K562 (cell line): ENCODE results near the gene CLEC10A. TPM values are rescaled to one million over a fixed set of nuclear protein-coding genes. Genes with fewer than 3 reads are reported as not detected.

Experiments used
- ATAC-seq: fragments of 200-7000 bp; cut with Tn5 transposase; 3 replicates; pipeline ENCODE4 v1.9.1; 2020; ENCODE audit warnings: moderate library complexity
- BruUV-seq: library from RNA; stranded (reverse); fragments of 400-500 nt; replicated peaks from 2 replicates; lab custom pipeline; 2021; lab: Mats Ljungman, UMichigan
- CTCF ChIA-PET: fragments of 300-600 bp; formaldehyde crosslinking; extraction: SDS; loops from one replicate; lab custom pipeline; 2021; ENCODE audit warnings: low intra/inter-chr PET ratio; lab: Yijun Ruan, JAX
- POLR2A ChIA-PET: fragments of 300-600, 350-650 bp; sonication (Branson Sonifier 250); formaldehyde crosslinking; extraction: SDS; loops from one replicate; lab custom pipeline; 2021; ENCODE audit warnings: antibody characterized with exemption, inconsistent platforms; lab: Yijun Ruan, JAX
- DNase-seq, 4 experiments: peaks; one replicate each; pipeline versions ENCODE4 v3.0.0 to v3.0.0-alpha.2; 2011 to 2018; ENCODE audit warnings: low spot score in 3 of 4, mixed read lengths in 3 of 4; ENCODE audit errors: extremely low read depth in 1 of 4
- FAIRE-seq: peaks from 2 replicates; lab custom pipeline; 2011; peaks lifted over from hg19 to GRCh38; lab: Jason Lieb, UNC
- H2AFZ ChIP-seq: 2 replicates; pipeline ENCODE4 v1.6.0; 2011; ENCODE audit warnings: low read depth, low read length, control low read depth, inconsistent platforms
- H3K27ac ChIP-seq: fragments of 200-600 bp; 3 replicates; pipeline ENCODE4 v1.8.0; 2011; ENCODE audit warnings: low read depth, mild to moderate bottlenecking, control low read depth, inconsistent platforms, low read length, moderate library complexity, mixed read lengths; ENCODE audit errors: extremely low read depth
- H3K27me3 ChIP-seq, 2 experiments: fragments of 300-600 bp in 1 of 2; 2 replicates in 1 of 2; 3 replicates in 1 of 2; pipeline versions ENCODE4 v1.6.0 to v1.8.0; 2011; ENCODE audit warnings: inconsistent platforms in 2 of 2, low read length in 2 of 2, mild to moderate bottlenecking in 1 of 2, mixed read lengths in 1 of 2, moderate library complexity in 1 of 2; ENCODE audit not compliant: control insufficient read depth in 2 of 2, insufficient read depth in 2 of 2
- H3K36me3 ChIP-seq: fragments of 300-600 bp; 3 replicates; pipeline ENCODE4 v1.8.0; 2011; ENCODE audit warnings: mild to moderate bottlenecking, low read length, inconsistent platforms; ENCODE audit not compliant: control insufficient read depth, insufficient read depth
- H3K4me1 ChIP-seq, 2 experiments: fragments of 200-600 bp in 1 of 2; replicated peaks in 1 of 2; 2 replicates in 1 of 2; 3 replicates in 1 of 2; pipeline versions ENCODE4 v1.5.1 to v1.8.0; 2011; ENCODE audit warnings: inconsistent platforms in 2 of 2, low read length in 2 of 2, mild to moderate bottlenecking in 1 of 2, mixed read lengths in 1 of 2, moderate library complexity in 1 of 2; ENCODE audit not compliant: control insufficient read depth in 2 of 2, insufficient read depth in 2 of 2
- H3K4me2 ChIP-seq: 2 replicates; pipeline ENCODE4 v1.6.1; 2011; ENCODE audit warnings: low read length, control low read depth, inconsistent platforms, mixed read lengths; ENCODE audit not compliant: insufficient read depth
- H3K4me3 ChIP-seq: fragments of 200-600 bp; sonication (generic), shearing (Covaris generic); 2 replicates; pipeline ENCODE4 v1.5.1; 2016; ENCODE audit warnings: control low read depth, inconsistent platforms
- H3K79me2 ChIP-seq: fragments of 200-600 bp; 3 replicates; pipeline ENCODE4 v1.8.0; 2011; ENCODE audit warnings: low read length, inconsistent platforms; ENCODE audit not compliant: control insufficient read depth, insufficient read depth
- H3K9ac ChIP-seq, 2 experiments: 2 replicates each; pipeline versions ENCODE4 v1.6.0 to v1.6.1; 2011; ENCODE audit warnings: low read depth in 2 of 2, low read length in 2 of 2, control low read depth in 1 of 2, inconsistent platforms in 1 of 2, mild to moderate bottlenecking in 1 of 2, mixed read lengths in 1 of 2; ENCODE audit not compliant: insufficient read depth in 1 of 2
- H3K9me1 ChIP-seq: one replicate; pipeline ENCODE4 v1.6.0; 2011; ENCODE audit warnings: inconsistent platforms, mild to moderate bottlenecking, low read length, moderate library complexity; ENCODE audit not compliant: control insufficient read depth, insufficient read depth
- H3K9me3 ChIP-seq: replicated peaks from 2 replicates; pipeline ENCODE4 v1.5.1; 2011; ENCODE audit warnings: low read depth, low read length, inconsistent platforms; ENCODE audit not compliant: control insufficient read depth, insufficient read depth
- H4K20me1 ChIP-seq: replicated peaks from 2 replicates; pipeline ENCODE4 v1.6.1; 2011; ENCODE audit warnings: low read length, inconsistent platforms, mixed read lengths; ENCODE audit not compliant: control insufficient read depth, insufficient read depth
- CTBP1 ChIP-seq: fragments of 450-650 bp; IDR thresholded peaks from 2 replicates; pipeline ENCODE4 v1.6.1; 2016; ENCODE audit warnings: borderline replicate concordance
- DDX20 ChIP-seq: fragments of 450-650 bp; IDR thresholded peaks from 2 replicates; pipeline ENCODE4 v1.6.1; 2016; ENCODE audit warnings: missing genetic modification characterization, low read depth, mild to moderate bottlenecking, missing compliant biosample characterization, moderate library complexity
- RBM39 ChIP-seq: fragments of 200-400 bp; formaldehyde crosslinking; optimal IDR thresholded peaks from 2 replicates; pipeline ENCODE3; 2018; ENCODE audit warnings: low read depth, low read length
- SIN3B ChIP-seq: fragments of 450-650 bp; IDR thresholded peaks from 2 replicates; pipeline ENCODE4 v1.6.1; 2017; ENCODE audit warnings: low read depth, mild to moderate bottlenecking, moderate library complexity
- TCF7L2 ChIP-seq: fragments of 150-350 bp; IDR thresholded peaks from 2 replicates; pipeline ENCODE4 v1.6.1; 2016; ENCODE audit warnings: low read depth, mild to moderate bottlenecking, low read length, moderate library complexity
- TOE1 ChIP-seq, 2 experiments: fragments of 450-650 bp in 1 of 2; sonication (generic) in 1 of 2; formaldehyde crosslinking in 1 of 2; IDR thresholded peaks; 2 replicates each; pipeline versions ENCODE4 v1.7.1 to v1.8.0; 2016 to 2022; ENCODE audit warnings: borderline replicate concordance in 2 of 2, mild to moderate bottlenecking in 2 of 2, antibody characterized with exemption in 1 of 2, inconsistent platforms in 1 of 2, low read depth in 1 of 2, missing genetic modification reagents in 1 of 2, moderate library complexity in 1 of 2
- ZNF134 ChIP-seq: fragments of 250-450 bp; sonication (Bioruptor Pico); conservative IDR thresholded peaks from 2 replicates; pipeline ENCODE4 v1.4.0; 2020
- ZNF197 ChIP-seq: fragments of 200-800 bp; sonication (Bioruptor generic); IDR thresholded peaks from 2 replicates; pipeline ENCODE4 v1.6.1; 2016; ENCODE audit warnings: low read depth, missing genetic modification characterization, missing compliant biosample characterization
- ZNF431 ChIP-seq: sonication (generic); formaldehyde crosslinking; IDR thresholded peaks from 2 replicates; pipeline ENCODE4 v1.8.0; 2022; ENCODE audit warnings: mild to moderate bottlenecking, missing genetic modification reagents
- ZNF57 ChIP-seq: fragments of 450-650 bp; formaldehyde crosslinking; IDR thresholded peaks from 2 replicates; pipeline ENCODE4 v1.4.0; 2020; ENCODE audit warnings: mild to moderate bottlenecking, moderate library complexity
- ZNF583 ChIP-seq: fragments of 250-450 bp; sonication (Bioruptor Pico); IDR thresholded peaks from 2 replicates; pipeline ENCODE4 v1.4.0; 2020
- ZNF77 ChIP-seq: fragments of 250-450 bp; sonication (Bioruptor Pico); IDR thresholded peaks from 2 replicates; pipeline ENCODE4 v1.5.0; 2020
- WGBS: fragments of 100-300 bp; shearing (Covaris generic); methylation state at CpG from one replicate; pipeline ENCODE4 v1.1.6; 2016; ENCODE audit warnings: low coverage, mixed read lengths; ENCODE audit not compliant: insufficient coverage; ENCODE audit errors: missing lambda C conversion rate; 5-methylcytosine and 5-hydroxymethylcytosine counted together
- in situ Hi-C: fragments of 300-500 bp; cut with MboI; formaldehyde crosslinking; loops from 4 replicates; pipeline ENCODE4 v1.15.0; 2018; ENCODE audit warnings: inconsistent platforms, mixed read lengths
- intact Hi-C: fragments of 100-400 bp; cut with micrococcal nuclease; formaldehyde crosslinking; loops from 2 replicates; pipeline ENCODE4 v1.14.2; 2022
- polyA plus RNA-seq, 8 experiments: library from polyadenylated mRNA; depleted of rRNA in 4 of 8; stranded (reverse) in 5 of 8; unstranded in 3 of 8; fragments of >200 nt; fragmentation: Nextera tagmentation in 2 of 8; fragmentation: Illumina TruSeq in 1 of 8; extraction: Ambion mirVana in 2 of 8; extraction: Trizol in 1 of 8; gene quantifications; 2 replicates each; pipeline versions ENCODE4 v1.2.1 to v1.2.3, GENCODE V29; 2011 to 2014; ENCODE audit warnings: inconsistent platforms in 1 of 8, missing spikeins in 1 of 8
- total RNA-seq, 7 experiments: library from RNA; depleted of rRNA in 6 of 7; stranded (reverse); fragments of >200 nt in 6 of 7; fragmentation: Illumina TruSeq in 2 of 7; extraction: Trizol in 2 of 7; gene quantifications; 2 replicates each; pipeline versions ENCODE4 v1.2.1 to v1.2.3, GENCODE V29; 2011 to 2021; ENCODE audit warnings: low replicate concordance in 1 of 7
- TF ChIP-seq, protein P1 (sequence below): fragments of 450-650 bp; IDR thresholded peaks from 2 replicates; pipeline ENCODE4 v1.6.1; 2014; ENCODE audit warnings: low read depth, mild to moderate bottlenecking, moderate library complexity, borderline replicate concordance
- TF ChIP-seq, protein P2 (sequence below): conservative IDR thresholded peaks from 2 replicates; pipeline ENCODE4 v1.6.1; 2011; ENCODE audit warnings: low read depth, mild to moderate bottlenecking, low read length; ENCODE audit not compliant: control insufficient read depth
- TF ChIP-seq, protein P3 (sequence below): fragments of 250-450 bp; sonication (Bioruptor Pico); IDR thresholded peaks from 2 replicates; pipeline ENCODE4 v1.8.0; 2022; ENCODE audit warnings: inconsistent platforms
- TF ChIP-seq, protein P4 (sequence below): fragments of 450-650 bp; formaldehyde crosslinking; IDR thresholded peaks from 2 replicates; pipeline ENCODE4 v1.4.0; 2020; ENCODE audit warnings: mild to moderate bottlenecking, moderate library complexity

The CLEC10A gene
- total and polyA plus RNA-seq, 9 of the 15 experiments (the other 6 are each of a cell fraction or from before 2014, with no cell fraction given): 0.04 to 0.11 (median 0.05) TPM; not detected in 6

DNA sequence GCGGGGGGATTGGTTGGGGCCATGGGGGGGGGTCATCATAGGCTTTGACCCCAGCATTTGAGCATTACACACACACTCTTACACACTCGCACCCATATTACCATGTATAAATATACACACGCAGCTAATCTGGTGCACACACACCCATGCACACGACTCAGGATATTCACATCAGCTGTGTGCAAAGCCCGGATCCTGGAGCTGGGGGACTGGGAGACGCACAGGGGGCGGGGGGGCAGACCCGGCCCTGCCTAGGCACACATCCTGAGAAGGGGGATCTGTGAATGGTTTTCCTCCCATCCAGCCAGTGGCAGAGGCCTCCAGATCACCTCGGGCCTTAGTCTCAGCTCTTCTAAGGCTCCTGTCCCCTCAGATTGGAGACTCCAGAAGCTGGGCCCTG lies 28.9 kb upstream of the CLEC10A start:
- H3K4me3 ChIP-seq: no peak overlapping the region
- no peaks in the 10 kb centered on the region for H3K79me2 ChIP-seq
- H3K27ac ChIP-seq: no peak overlapping the region
- TF ChIP-seq SIN3B (no peak), ZNF197 (CRISPR knock-in tag) (no peak), ZNF431 (CRISPR knock-in tag) (no peak), ZNF57 (CRISPR knock-in tag) (no peak), DDX20 (tag) (no peak), TOE1 (IDR thresholded peaks at IDR 0.05; ENCODE audit: borderline replicate concordance) (no peak), TOE1 (CRISPR knock-in tag; IDR thresholded peaks at IDR 0.05; ENCODE audit: borderline replicate concordance, low read depth) (no peak), ZNF134 (CRISPR knock-in tag) (no peak), ZNF77 (no peak), TCF7L2 (no peak), ZNF583 (CRISPR knock-in tag) (no peak), CTBP1 (no peak), RBM39 (no peak)
- TF ChIP-seq, protein P1, sequence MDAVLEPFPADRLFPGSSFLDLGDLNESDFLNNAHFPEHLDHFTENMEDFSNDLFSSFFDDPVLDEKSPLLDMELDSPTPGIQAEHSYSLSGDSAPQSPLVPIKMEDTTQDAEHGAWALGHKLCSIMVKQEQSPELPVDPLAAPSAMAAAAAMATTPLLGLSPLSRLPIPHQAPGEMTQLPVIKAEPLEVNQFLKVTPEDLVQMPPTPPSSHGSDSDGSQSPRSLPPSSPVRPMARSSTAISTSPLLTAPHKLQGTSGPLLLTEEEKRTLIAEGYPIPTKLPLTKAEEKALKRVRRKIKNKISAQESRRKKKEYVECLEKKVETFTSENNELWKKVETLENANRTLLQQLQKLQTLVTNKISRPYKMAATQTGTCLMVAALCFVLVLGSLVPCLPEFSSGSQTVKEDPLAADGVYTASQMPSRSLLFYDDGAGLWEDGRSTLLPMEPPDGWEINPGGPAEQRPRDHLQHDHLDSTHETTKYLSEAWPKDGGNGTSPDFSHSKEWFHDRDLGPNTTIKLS: no peak
- TF ChIP-seq, protein P2, sequence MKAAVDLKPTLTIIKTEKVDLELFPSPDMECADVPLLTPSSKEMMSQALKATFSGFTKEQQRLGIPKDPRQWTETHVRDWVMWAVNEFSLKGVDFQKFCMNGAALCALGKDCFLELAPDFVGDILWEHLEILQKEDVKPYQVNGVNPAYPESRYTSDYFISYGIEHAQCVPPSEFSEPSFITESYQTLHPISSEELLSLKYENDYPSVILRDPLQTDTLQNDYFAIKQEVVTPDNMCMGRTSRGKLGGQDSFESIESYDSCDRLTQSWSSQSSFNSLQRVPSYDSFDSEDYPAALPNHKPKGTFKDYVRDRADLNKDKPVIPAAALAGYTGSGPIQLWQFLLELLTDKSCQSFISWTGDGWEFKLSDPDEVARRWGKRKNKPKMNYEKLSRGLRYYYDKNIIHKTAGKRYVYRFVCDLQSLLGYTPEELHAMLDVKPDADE: no peak
- TF ChIP-seq, protein P3, sequence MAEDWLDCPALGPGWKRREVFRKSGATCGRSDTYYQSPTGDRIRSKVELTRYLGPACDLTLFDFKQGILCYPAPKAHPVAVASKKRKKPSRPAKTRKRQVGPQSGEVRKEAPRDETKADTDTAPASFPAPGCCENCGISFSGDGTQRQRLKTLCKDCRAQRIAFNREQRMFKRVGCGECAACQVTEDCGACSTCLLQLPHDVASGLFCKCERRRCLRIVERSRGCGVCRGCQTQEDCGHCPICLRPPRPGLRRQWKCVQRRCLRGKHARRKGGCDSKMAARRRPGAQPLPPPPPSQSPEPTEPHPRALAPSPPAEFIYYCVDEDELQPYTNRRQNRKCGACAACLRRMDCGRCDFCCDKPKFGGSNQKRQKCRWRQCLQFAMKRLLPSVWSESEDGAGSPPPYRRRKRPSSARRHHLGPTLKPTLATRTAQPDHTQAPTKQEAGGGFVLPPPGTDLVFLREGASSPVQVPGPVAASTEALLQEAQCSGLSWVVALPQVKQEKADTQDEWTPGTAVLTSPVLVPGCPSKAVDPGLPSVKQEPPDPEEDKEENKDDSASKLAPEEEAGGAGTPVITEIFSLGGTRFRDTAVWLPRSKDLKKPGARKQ (CRISPR knock-in tag): no peak
- TF ChIP-seq, protein P4, sequence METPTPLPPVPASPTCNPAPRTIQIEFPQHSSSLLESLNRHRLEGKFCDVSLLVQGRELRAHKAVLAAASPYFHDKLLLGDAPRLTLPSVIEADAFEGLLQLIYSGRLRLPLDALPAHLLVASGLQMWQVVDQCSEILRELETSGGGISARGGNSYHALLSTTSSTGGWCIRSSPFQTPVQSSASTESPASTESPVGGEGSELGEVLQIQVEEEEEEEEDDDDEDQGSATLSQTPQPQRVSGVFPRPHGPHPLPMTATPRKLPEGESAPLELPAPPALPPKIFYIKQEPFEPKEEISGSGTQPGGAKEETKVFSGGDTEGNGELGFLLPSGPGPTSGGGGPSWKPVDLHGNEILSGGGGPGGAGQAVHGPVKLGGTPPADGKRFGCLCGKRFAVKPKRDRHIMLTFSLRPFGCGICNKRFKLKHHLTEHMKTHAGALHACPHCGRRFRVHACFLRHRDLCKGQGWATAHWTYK: no peak
- no peak overlapping the region for H3K4me2 ChIP-seq
- no peak overlapping the region for H3K9ac ChIP-seq
- no TSS peak for BruUV-seq
- DNase-seq (no peak), FAIRE-seq (no peak), ATAC-seq (no peak)
- intact Hi-C loops (no loop called here), in situ Hi-C loops (no loop called here)
- H2AFZ ChIP-seq: no peak overlapping the region
- peaks cover 0 to 3% of the 10 kb centered on the region in 2 experiments; a peak in 2 of 5 replicates for H3K4me1 ChIP-seq
- no peaks in the 10 kb centered on the region for H3K9me3 ChIP-seq
- ChIA-PET POLR2A (no interaction called here), CTCF (no interaction called here)
- no peaks in the 10 kb centered on the region for H3K9me1 ChIP-seq
- H3K36me3 ChIP-seq: no peaks in the 10 kb centered on the region
- peaks cover 8 to 37% of the 10 kb centered on the region in 2 experiments; a peak in 4 of 5 replicates for H3K27me3 ChIP-seq
- no peaks in the 10 kb centered on the region for H4K20me1 ChIP-seq
- 7% methylated on average over 4 of the region's 9 CpGs for WGBS
